A673 (cell line): ENCODE data around the gene ATG14. TPM values are rescaled to one million over a fixed set of nuclear protein-coding genes. Genes with fewer than 3 reads are reported as not detected.

ENCODE experiments used
- BruUV-seq: library from RNA; stranded (reverse); fragments of 400-500 nt; replicated peaks from 2 replicates; lab custom pipeline; 2021; lab: Mats Ljungman, UMichigan
- CTCF ChIA-PET: fragments of 300-600 bp; sonication (Branson Sonifier 250); formaldehyde crosslinking; loops from one replicate; lab custom pipeline; 2022; ENCODE audit warnings: antibody characterized with exemption; lab: Charles Lee
- POLR2A ChIA-PET: fragments of 300-600 bp; sonication (Branson Sonifier 250); formaldehyde crosslinking; loops from one replicate; lab custom pipeline; 2022; ENCODE audit warnings: antibody characterized with exemption; ENCODE audit not compliant: low non-redundant PET; lab: Charles Lee
- DNase-seq: peaks from one replicate; pipeline ENCODE4 v3.0.0-alpha.2; 2015; ENCODE audit warnings: low spot score
- H3K27ac ChIP-seq: fragments of 200-600 bp; sonication (generic); 2 replicates; pipeline ENCODE4 v1.5.1; 2016; ENCODE audit warnings: mixed run types, low read depth, mild to moderate bottlenecking, mixed read lengths, antibody characterized with exemption, low read length; ENCODE audit not compliant: poor library complexity, severe bottlenecking
- H3K27me3 ChIP-seq: fragments of 200-600 bp; sonication (generic); replicated peaks from 2 replicates; pipeline ENCODE4 v1.6.1; 2017; ENCODE audit warnings: mixed run types, low read depth, mild to moderate bottlenecking, mixed read lengths, antibody characterized with exemption, low read length; ENCODE audit not compliant: insufficient read depth, poor library complexity
- H3K36me3 ChIP-seq: fragments of 200-600 bp; sonication (generic); 2 replicates; pipeline ENCODE4 v1.6.1; 2016; ENCODE audit warnings: mixed run types, mild to moderate bottlenecking, mixed read lengths, antibody characterized with exemption, low read length; ENCODE audit not compliant: insufficient read depth, poor library complexity, severe bottlenecking
- H3K4me1 ChIP-seq: fragments of 200-600 bp; sonication (generic); 2 replicates; pipeline ENCODE4 v1.6.1; 2017; ENCODE audit warnings: mixed run types, mild to moderate bottlenecking, mixed read lengths, antibody characterized with exemption, low read length; ENCODE audit not compliant: insufficient read depth, poor library complexity, severe bottlenecking
- H3K4me3 ChIP-seq: fragments of 200-600 bp; sonication (generic); 2 replicates; pipeline ENCODE4 v1.5.1; 2016; ENCODE audit warnings: low read depth, mixed run types, mild to moderate bottlenecking, mixed read lengths, low read length; ENCODE audit not compliant: poor library complexity, severe bottlenecking
- H3K9me3 ChIP-seq: fragments of 200-600 bp; sonication (generic); 2 replicates; pipeline ENCODE4 v1.6.1; 2016; ENCODE audit warnings: mixed run types, low read depth, mild to moderate bottlenecking, mixed read lengths, antibody characterized with exemption, low read length; ENCODE audit not compliant: poor library complexity, severe bottlenecking
- CTCF ChIP-seq: fragments of 300-800, 200-600 bp; sonication (generic); conservative IDR thresholded peaks from 2 replicates; pipeline ENCODE4 v1.5.1; 2017; ENCODE audit warnings: low read depth, mild to moderate bottlenecking, antibody characterized with exemption, low read length, moderate library complexity, mixed read lengths
- EZH2 ChIP-seq: fragments of 200-600 bp; sonication (generic); IDR thresholded peaks from 2 replicates; pipeline ENCODE4 v1.6.1; 2017; ENCODE audit warnings: borderline replicate concordance, low read depth, mild to moderate bottlenecking, mixed read lengths, antibody characterized with exemption, low read length; ENCODE audit not compliant: poor library complexity, severe bottlenecking
- intact Hi-C: fragments of 100-400 bp; cut with micrococcal nuclease; formaldehyde crosslinking; loops from one replicate; pipeline ENCODE4 v1.10.0; 2022; ENCODE audit not compliant: unreplicated experiment
- total RNA-seq: library from RNA; stranded (reverse); gene quantifications from 2 replicates; pipeline ENCODE4 v1.2.3, GENCODE V29; 2021

The ATG14 gene
- total RNA-seq, 1 experiment from 2014 or later = 10.4 TPM

GRCh38 chr14:55329999-55330710, 81.5 kb downstream of the ATG14 start:
- Histone ChIP-seq H3K4me3 (no peak overlapping the region), H3K36me3 (no peaks in the 10 kb centered on the region), H3K27ac (no peak overlapping the region), H3K27me3 (no peaks in the 10 kb centered on the region), H3K9me3 (no peaks in the 10 kb centered on the region), H3K4me1 (peaks cover 4% of the 10 kb centered on the region)
- CTCF ChIA-PET = no interaction called here
- DNase-seq = no peak
- BruUV-seq = no TSS peak
- no peak for TF ChIP-seq EZH2
- no peak for TF ChIP-seq CTCF
- POLR2A ChIA-PET = no interaction called here
- intact Hi-C loops = no loop called here

GRCh38 chr14:55328317-55328716, 83.3 kb downstream of the ATG14 start:
- Histone ChIP-seq H3K36me3 (no peaks in the 10 kb centered on the region), H3K27me3 (no peaks in the 10 kb centered on the region), H3K4me1 (no peaks in the 10 kb centered on the region), H3K27ac (no peak overlapping the region), H3K9me3 (no peaks in the 10 kb centered on the region), H3K4me3 (no peak overlapping the region)
- intact Hi-C loops = no loop called here
- TF ChIP-seq CTCF (no peak), EZH2 (no peak)
- DNase-seq = no peak
- ChIA-PET POLR2A (no interaction called here), CTCF (no interaction called here)
- BruUV-seq = no TSS peak

- intact Hi-C loops = no loop called here
- Histone ChIP-seq H3K4me3 (no peak overlapping the region), H3K9me3 (no peaks in the 10 kb centered on the region), H3K27me3 (no peaks in the 10 kb centered on the region), H3K27ac (no peak overlapping the region), H3K4me1 (no peaks in the 10 kb centered on the region), H3K36me3 (no peaks in the 10 kb centered on the region)
- no TSS peak for BruUV-seq
- TF ChIP-seq EZH2 = no peak
- TF ChIP-seq CTCF = no peak
- no peak for DNase-seq
- CTCF ChIA-PET = no interaction called here
- POLR2A ChIA-PET = no interaction called here
These were observed 84.5 kb downstream of the ATG14 start for GRCh38 chr14:55327179-55327578.
